ENCODE measurements around the gene RPS5. TPM values are rescaled to one million over a fixed set of nuclear protein-coding genes. Genes with fewer than 3 reads are reported as not detected.
"Not testable (repeated sequence)": the region's sequence is repeated elsewhere in the genome, so short reads cannot be mapped to it uniquely, and the experiment has no call there.

Gene RPS5
- total and polyA plus RNA-seq, 4 donors: 927 to 1,802 (median 1,090) TPM

DNA sequence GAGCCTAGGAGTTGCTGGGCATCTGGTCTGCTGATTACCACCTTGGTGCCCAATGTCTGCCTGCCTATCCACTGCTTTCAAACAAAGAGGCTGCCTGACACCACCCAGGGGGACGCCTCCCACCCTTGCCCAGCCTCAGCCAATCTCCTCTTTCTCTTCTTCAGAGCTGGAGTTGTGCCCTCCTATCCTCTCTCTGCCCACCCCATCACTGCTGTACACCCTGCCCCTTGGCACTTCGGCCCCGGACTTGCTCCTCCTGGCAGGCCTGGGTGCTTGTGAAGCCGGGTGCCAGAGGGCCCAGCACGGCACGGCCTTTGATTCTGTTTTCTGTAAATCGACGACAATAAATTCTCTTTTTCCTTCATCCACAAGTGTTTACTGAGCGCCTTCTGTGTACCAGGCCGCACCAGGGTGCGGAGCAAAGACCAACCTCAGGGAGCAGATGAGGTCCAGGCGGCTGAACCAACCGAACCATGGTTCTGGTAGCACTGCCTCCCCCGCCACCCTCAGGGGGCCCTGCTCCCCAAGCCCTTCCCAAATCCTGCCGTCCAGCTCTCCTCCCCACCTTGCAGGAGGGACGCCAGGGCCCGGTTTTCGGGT is 13.3 kb downstream of the RPS5 start:
- Histone ChIP-seq H3K36me3 (ENCODE audit: control insufficient read depth in 4 of 4, insufficient read depth in 4 of 4, low read length in 4 of 4) (no peaks in the 10 kb centered on the region), H3K9ac (ENCODE audit: insufficient read depth in 1 of 2, low read length in 2 of 2) (peak overlapping the region; percentile 21 to 81), H3K4me1 (ENCODE audit: control insufficient read depth in 5 of 5, insufficient read depth in 5 of 5, low read length in 5 of 5) (peaks cover 0 to 19% (median 11%) of the 10 kb centered on the region in 5 donors), H3K27ac (ENCODE audit: low read depth in 1 of 2, low read length in 1 of 2) (no peak overlapping the region), H3K27me3 (ENCODE audit: control insufficient read depth in 3 of 3, insufficient read depth in 3 of 3, low read length in 2 of 3) (peaks cover 0 to 15% (median 8%) of the 10 kb centered on the region in 3 donors), H3K9me3 (ENCODE audit: control insufficient read depth in 4 of 4, insufficient read depth in 3 of 4, low read length in 3 of 4) (no peaks in the 10 kb centered on the region), H3K4me3 (peak overlapping the region; percentile 51)
- TF ChIP-seq, protein P1, sequence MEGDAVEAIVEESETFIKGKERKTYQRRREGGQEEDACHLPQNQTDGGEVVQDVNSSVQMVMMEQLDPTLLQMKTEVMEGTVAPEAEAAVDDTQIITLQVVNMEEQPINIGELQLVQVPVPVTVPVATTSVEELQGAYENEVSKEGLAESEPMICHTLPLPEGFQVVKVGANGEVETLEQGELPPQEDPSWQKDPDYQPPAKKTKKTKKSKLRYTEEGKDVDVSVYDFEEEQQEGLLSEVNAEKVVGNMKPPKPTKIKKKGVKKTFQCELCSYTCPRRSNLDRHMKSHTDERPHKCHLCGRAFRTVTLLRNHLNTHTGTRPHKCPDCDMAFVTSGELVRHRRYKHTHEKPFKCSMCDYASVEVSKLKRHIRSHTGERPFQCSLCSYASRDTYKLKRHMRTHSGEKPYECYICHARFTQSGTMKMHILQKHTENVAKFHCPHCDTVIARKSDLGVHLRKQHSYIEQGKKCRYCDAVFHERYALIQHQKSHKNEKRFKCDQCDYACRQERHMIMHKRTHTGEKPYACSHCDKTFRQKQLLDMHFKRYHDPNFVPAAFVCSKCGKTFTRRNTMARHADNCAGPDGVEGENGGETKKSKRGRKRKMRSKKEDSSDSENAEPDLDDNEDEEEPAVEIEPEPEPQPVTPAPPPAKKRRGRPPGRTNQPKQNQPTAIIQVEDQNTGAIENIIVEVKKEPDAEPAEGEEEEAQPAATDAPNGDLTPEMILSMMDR (IDR thresholded peaks at IDR 0.05; ENCODE audit: control extremely low read depth, extremely low read depth): no peak
- ATAC-seq (ENCODE audit: insufficient read depth, low FRiP score) (no peak), DNase-seq (no peak)
- 49 to 60% methylated on average over 18 of the region's 18 CpGs for WGBS, 2 donors

DNA sequence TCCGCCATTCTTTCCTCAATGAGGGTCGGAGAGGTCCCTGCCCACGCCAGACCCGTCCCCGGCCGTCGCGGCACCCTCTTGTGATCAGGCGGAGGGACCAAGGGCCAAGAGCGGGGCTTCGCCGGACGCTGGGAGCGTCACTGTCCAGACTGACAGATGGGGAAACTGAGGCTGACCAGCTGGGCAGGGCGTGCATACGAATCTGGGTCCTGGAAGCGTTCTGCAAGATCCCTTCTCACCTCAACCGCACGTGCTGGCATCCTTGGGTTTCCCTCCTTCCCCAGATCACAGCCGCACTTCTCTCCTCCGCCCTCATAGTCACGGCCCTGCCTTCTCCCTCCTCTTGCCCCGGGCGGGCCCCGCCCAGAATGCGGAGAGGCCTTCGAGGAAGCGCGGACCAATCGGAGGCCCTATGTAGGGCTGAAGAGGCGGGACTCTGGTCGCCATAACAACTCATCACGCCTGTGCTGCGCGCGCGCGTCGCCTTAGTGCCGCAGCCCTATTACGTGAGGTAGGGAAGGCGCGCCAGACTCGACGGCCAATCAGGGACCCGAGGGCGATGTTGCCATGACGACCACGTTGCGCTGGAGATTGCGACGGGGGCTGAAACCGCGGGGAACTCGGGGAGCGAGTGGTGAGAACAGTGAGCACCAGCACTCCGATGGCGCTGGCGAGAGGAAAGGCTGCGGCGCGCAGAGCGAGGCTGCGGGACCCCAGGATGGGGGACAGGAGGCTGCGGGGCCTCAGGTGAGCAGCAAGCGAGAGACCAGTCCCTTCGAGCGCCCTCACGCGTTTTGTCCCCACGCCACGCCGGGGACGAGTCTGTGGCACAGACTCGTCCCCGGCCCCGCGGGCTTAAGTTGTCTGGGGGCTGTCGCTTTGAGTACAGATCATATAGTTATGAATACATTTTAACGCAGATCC is 14.1 kb downstream of the RPS5 start:
- TF ChIP-seq, protein P1 (IDR thresholded peaks at IDR 0.05; ENCODE audit: control extremely low read depth, extremely low read depth): no peak
- Histone ChIP-seq H3K36me3 (ENCODE audit: control insufficient read depth in 4 of 4, insufficient read depth in 4 of 4, low read length in 4 of 4) (no peaks in the 10 kb centered on the region), H3K9me3 (ENCODE audit: control insufficient read depth in 4 of 4, insufficient read depth in 3 of 4, low read length in 3 of 4) (no peaks in the 10 kb centered on the region), H3K27ac (ENCODE audit: low read depth in 1 of 2, low read length in 1 of 2) (peak overlapping the region in 1 of 2 donors; percentile 90), H3K4me3 (peak overlapping the region; percentile 56), H3K4me1 (ENCODE audit: control insufficient read depth in 5 of 5, insufficient read depth in 5 of 5, low read length in 5 of 5) (peaks cover 0 to 16% (median 8%) of the 10 kb centered on the region in 5 donors), H3K27me3 (ENCODE audit: control insufficient read depth in 3 of 3, insufficient read depth in 3 of 3, low read length in 2 of 3) (peaks cover 0 to 8% (median 8%) of the 10 kb centered on the region in 3 donors), H3K9ac (ENCODE audit: insufficient read depth in 1 of 2, low read length in 2 of 2) (peak overlapping the region; percentile 21 to 81)
- 3% methylated on average over 80 of the region's 80 CpGs for WGBS, 2 donors
- DNase-seq: peak; percentile 100
- ATAC-seq (ENCODE audit: insufficient read depth, low FRiP score): peak; percentile 98

DNA sequence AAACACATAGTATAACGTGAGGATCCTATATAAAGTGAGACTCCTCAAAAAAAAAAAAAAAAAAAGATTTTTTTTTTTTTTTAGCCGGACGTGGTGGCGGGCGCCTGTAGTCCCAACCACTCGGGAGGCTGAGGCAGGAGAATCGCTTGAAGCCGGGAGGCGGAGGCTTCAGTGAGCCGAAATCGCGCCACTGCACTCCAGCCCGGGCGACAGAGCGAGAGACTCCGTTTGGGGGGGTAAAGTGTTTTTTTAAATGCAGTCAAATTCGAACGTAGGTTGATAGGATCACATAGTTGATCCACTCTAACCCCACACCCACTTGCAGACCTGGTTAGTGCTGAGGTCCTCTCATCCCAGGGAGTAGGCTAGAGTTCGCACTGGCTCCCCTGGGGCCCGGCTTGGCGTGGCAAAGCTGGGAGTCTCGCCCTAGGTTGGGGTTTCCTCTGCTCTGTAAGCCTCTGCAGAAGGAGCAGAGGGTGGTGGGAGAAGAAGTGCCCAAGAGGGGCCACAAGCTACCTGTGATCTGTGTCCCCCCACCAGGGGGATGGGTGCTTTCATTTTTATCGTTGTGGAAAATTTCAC is 14.9 kb downstream of the RPS5 start:
- Histone ChIP-seq H3K9me3 (ENCODE audit: control insufficient read depth in 4 of 4, insufficient read depth in 3 of 4, low read length in 3 of 4) (no peaks in the 10 kb centered on the region), H3K9ac (ENCODE audit: insufficient read depth in 1 of 2, low read length in 2 of 2) (peak overlapping the region in 1 of 2 donors; percentile 59), H3K4me1 (ENCODE audit: control insufficient read depth in 5 of 5, insufficient read depth in 5 of 5, low read length in 5 of 5) (peaks cover 0 to 20% (median 8%) of the 10 kb centered on the region in 5 donors), H3K27me3 (ENCODE audit: control insufficient read depth in 3 of 3, insufficient read depth in 3 of 3, low read length in 2 of 3) (peaks cover 0 to 7% (median 7%) of the 10 kb centered on the region in 3 donors), H3K36me3 (ENCODE audit: control insufficient read depth in 4 of 4, insufficient read depth in 4 of 4, low read length in 4 of 4) (no peaks in the 10 kb centered on the region), H3K27ac (ENCODE audit: low read depth in 1 of 2, low read length in 1 of 2) (no peak overlapping the region), H3K4me3 (no peak overlapping the region)
- no peak for DNase-seq
- TF ChIP-seq, protein P1 (IDR thresholded peaks at IDR 0.05; ENCODE audit: control extremely low read depth, extremely low read depth): no peak
- WGBS, 2 donors: 25 to 33% methylated on average over 23 of the region's 23 CpGs
- no peak for ATAC-seq (ENCODE audit: insufficient read depth, low FRiP score)

DNA sequence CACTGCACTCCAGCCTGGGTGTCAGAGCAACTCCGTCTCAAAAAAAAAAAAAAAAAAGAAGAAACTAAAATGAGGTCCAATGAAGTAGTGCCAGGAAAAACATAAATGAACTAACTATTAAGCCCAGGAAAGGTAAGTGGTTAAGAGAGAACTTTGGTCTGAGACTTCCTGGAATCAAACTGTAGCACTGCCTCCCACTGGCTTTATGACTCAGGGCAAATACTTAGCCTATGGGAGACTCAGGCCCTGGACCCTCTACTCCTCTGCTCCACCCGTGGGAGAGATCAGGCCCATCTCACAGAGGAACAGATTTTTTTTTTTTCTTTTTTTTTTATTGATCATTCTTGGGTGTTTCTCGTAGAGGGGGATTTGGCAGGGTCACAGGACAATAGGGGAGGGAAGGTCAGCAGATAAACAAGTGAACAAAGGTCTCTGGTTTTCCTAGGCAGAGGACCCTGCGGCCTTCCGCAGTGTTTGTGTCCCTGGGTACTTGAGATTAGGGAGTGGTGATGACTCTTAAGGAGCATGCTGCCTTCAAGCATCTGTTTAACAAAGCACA is 16.9 kb downstream of the RPS5 start:
- not testable (repeated sequence) for H3K27me3 ChIP-seq (ENCODE audit: control insufficient read depth in 3 of 3, insufficient read depth in 3 of 3, low read length in 2 of 3); H3K9ac ChIP-seq (ENCODE audit: insufficient read depth in 1 of 2, low read length in 2 of 2); H3K27ac ChIP-seq (ENCODE audit: low read depth in 1 of 2, low read length in 1 of 2); H3K36me3 ChIP-seq (ENCODE audit: control insufficient read depth in 4 of 4, insufficient read depth in 4 of 4, low read length in 4 of 4); H3K4me3 ChIP-seq; H3K9me3 ChIP-seq (ENCODE audit: control insufficient read depth in 4 of 4, insufficient read depth in 3 of 4, low read length in 3 of 4); DNase-seq; ATAC-seq (ENCODE audit: insufficient read depth, low FRiP score)
- WGBS, 2 donors: 64 to 76% methylated on average over 4 to 5 of the region's 5 CpGs
- peaks cover 0 to 27% (median 12%) of the 10 kb centered on the region in 5 donors for H3K4me1 ChIP-seq (ENCODE audit: control insufficient read depth in 5 of 5, insufficient read depth in 5 of 5, low read length in 5 of 5)
